NT2/D1 (cell line): ENCODE measurements around the gene SNRNP48.

Experiments used
- YY1 ChIP-seq: IDR thresholded peaks from 2 replicates; pipeline ENCODE4 v1.6.1; 2011; ENCODE audit not compliant: insufficient read length, insufficient read depth
- ZNF274 ChIP-seq: IDR thresholded peaks from 2 replicates; pipeline ENCODE4 v1.6.1; 2011; ENCODE audit warnings: mild to moderate bottlenecking, low read depth, low read length

DNA sequence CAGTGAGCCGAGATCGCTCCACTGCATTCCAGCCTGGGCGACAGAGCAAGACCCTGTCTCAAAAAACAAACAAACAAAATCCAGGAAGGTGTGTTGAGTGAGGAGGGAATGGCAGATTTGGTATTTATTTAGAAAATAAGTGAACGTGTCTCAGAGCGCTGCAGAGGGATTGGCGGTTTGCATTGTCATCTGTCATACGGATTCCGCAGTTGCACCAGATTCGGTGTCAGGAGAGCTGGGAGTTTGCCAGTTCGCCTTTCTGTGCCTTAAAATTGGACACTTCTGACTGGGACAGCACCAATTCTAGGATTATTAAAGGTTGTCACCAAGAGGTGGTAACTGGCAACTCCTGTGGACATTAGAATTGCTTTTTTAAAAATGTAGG lies 912 bp downstream of the SNRNP48 start:
- TF ChIP-seq YY1, result no peak
- TF ChIP-seq ZNF274, result no peak
